Measurements from ENCODE around the gene PRICKLE2. TPM values are rescaled to one million over a fixed set of nuclear protein-coding genes. Genes with fewer than 3 reads are reported as not detected.

Gene PRICKLE2
- polyA plus RNA-seq, 1 donor (not counting 4 experiments of a cell fraction or from before 2014, with no cell fraction given), result 7.8 TPM

- Histone ChIP-seq H2AFZ (ENCODE audit: control insufficient read depth, low read length) (no peak overlapping the region), H3K4me2 (ENCODE audit: control insufficient read depth, extremely low read depth, insufficient read depth, low read depth, low read length) (no peak overlapping the region), H3K4me1 (ENCODE audit: control insufficient read depth, extremely low read depth, insufficient read depth, low read length) (peaks cover 4% of the 10 kb centered on the region), H3K9ac (ENCODE audit: control insufficient read depth, extremely low read depth, insufficient read depth, low read length) (no peak overlapping the region), H3K9me1 (ENCODE audit: control insufficient read depth, extremely low read depth, insufficient read depth, low read length) (no peaks in the 10 kb centered on the region), H3K4me3 (ENCODE audit: control insufficient read depth in 2 of 3, extremely low read depth in 1 of 3, insufficient read depth in 2 of 3, low read depth in 1 of 3, low read length in 3 of 3) (no peak overlapping the region), H3K27me3 (ENCODE audit: control insufficient read depth, extremely low read depth, insufficient read depth, low read length) (no peaks in the 10 kb centered on the region), H3K9me3 (ENCODE audit: control insufficient read depth, low read depth, low read length) (no peaks in the 10 kb centered on the region), H3K79me2 (ENCODE audit: control insufficient read depth, insufficient read depth, low read length) (no peaks in the 10 kb centered on the region), H4K20me1 (ENCODE audit: control insufficient read depth, extremely low read depth, insufficient read depth, low read length) (no peaks in the 10 kb centered on the region), H3K27ac (ENCODE audit: control insufficient read depth, insufficient read depth, low read length) (no peak overlapping the region), H3K36me3 (ENCODE audit: control insufficient read depth in 2 of 2, extremely low read depth in 1 of 2, insufficient read depth in 2 of 2, low read length in 2 of 2) (peaks cover 0 to 8% of the 10 kb centered on the region in 2 experiments)
- TF ChIP-seq EZH2 (IDR thresholded peaks at IDR 0.05; ENCODE audit: low read length), result no peak
- TF ChIP-seq, protein P1, sequence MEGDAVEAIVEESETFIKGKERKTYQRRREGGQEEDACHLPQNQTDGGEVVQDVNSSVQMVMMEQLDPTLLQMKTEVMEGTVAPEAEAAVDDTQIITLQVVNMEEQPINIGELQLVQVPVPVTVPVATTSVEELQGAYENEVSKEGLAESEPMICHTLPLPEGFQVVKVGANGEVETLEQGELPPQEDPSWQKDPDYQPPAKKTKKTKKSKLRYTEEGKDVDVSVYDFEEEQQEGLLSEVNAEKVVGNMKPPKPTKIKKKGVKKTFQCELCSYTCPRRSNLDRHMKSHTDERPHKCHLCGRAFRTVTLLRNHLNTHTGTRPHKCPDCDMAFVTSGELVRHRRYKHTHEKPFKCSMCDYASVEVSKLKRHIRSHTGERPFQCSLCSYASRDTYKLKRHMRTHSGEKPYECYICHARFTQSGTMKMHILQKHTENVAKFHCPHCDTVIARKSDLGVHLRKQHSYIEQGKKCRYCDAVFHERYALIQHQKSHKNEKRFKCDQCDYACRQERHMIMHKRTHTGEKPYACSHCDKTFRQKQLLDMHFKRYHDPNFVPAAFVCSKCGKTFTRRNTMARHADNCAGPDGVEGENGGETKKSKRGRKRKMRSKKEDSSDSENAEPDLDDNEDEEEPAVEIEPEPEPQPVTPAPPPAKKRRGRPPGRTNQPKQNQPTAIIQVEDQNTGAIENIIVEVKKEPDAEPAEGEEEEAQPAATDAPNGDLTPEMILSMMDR (optimal IDR thresholded peaks at IDR 0.05 in 1 of 3, IDR thresholded peaks at IDR 0.05 in 1 of 3, conservative IDR thresholded peaks at IDR 0.05 in 1 of 3; ENCODE audit: extremely low read depth in 1 of 3, insufficient read depth in 2 of 3, low read length in 3 of 3), result no peak
- DNase-seq (ENCODE audit: low read depth, low spot score), result no peak
- no peak for FAIRE-seq
- dilution Hi-C loops (cut with MboI; ENCODE audit: extremely low pct_ligation_motif_present, low sequenced_read_pairs), result no loop called here
These were observed 127.3 kb downstream of the PRICKLE2 start for GRCh38 chr3:64097920-64098319.

DNA sequence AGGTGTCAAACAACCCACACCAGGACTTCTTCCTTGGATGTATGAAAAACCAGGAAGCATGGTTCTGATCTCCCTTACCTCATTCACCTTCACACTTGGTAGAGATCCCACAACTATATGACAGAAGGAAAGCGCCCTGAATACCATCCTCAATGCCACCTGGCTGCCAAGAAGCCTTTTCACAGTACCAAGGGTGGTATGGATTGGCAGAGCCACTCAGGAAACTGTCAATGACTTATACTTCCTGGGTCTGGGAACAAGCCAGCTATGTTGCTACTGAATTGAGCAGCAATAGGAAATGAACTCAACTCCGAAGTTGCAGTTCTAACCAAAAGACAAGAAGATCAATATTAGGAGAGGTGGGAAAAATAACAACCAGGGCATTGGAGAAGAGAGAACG lies 129.5 kb downstream of the PRICKLE2 start:
- no peak for FAIRE-seq
- no peak for TF ChIP-seq EZH2 (IDR thresholded peaks at IDR 0.05; ENCODE audit: low read length)
- TF ChIP-seq, protein P1 (optimal IDR thresholded peaks at IDR 0.05 in 1 of 3, IDR thresholded peaks at IDR 0.05 in 1 of 3, conservative IDR thresholded peaks at IDR 0.05 in 1 of 3; ENCODE audit: extremely low read depth in 1 of 3, insufficient read depth in 2 of 3, low read length in 3 of 3), result no peak
- H3K27ac ChIP-seq (ENCODE audit: control insufficient read depth, insufficient read depth, low read length), result no peak overlapping the region
- H2AFZ ChIP-seq (ENCODE audit: control insufficient read depth, low read length), result no peak overlapping the region
- peaks cover 4% of the 10 kb centered on the region for H3K4me1 ChIP-seq (ENCODE audit: control insufficient read depth, extremely low read depth, insufficient read depth, low read length)
- no peak overlapping the region for H3K4me2 ChIP-seq (ENCODE audit: control insufficient read depth, extremely low read depth, insufficient read depth, low read depth, low read length)
- dilution Hi-C loops (cut with MboI; ENCODE audit: extremely low pct_ligation_motif_present, low sequenced_read_pairs), result no loop called here
- H3K27me3 ChIP-seq (ENCODE audit: control insufficient read depth, extremely low read depth, insufficient read depth, low read length), result no peaks in the 10 kb centered on the region
- peaks cover 0 to 8% of the 10 kb centered on the region in 2 experiments for H3K36me3 ChIP-seq (ENCODE audit: control insufficient read depth in 2 of 2, extremely low read depth in 1 of 2, insufficient read depth in 2 of 2, low read length in 2 of 2)
- no peaks in the 10 kb centered on the region for H3K79me2 ChIP-seq (ENCODE audit: control insufficient read depth, insufficient read depth, low read length)
- DNase-seq (ENCODE audit: low read depth, low spot score), result no peak
- H3K9me3 ChIP-seq (ENCODE audit: control insufficient read depth, low read depth, low read length), result no peaks in the 10 kb centered on the region
- no peaks in the 10 kb centered on the region for H4K20me1 ChIP-seq (ENCODE audit: control insufficient read depth, extremely low read depth, insufficient read depth, low read length)
- H3K9ac ChIP-seq (ENCODE audit: control insufficient read depth, extremely low read depth, insufficient read depth, low read length), result no peak overlapping the region
- no peak overlapping the region for H3K4me3 ChIP-seq (ENCODE audit: control insufficient read depth in 2 of 3, extremely low read depth in 1 of 3, insufficient read depth in 2 of 3, low read depth in 1 of 3, low read length in 3 of 3)
- no peaks in the 10 kb centered on the region for H3K9me1 ChIP-seq (ENCODE audit: control insufficient read depth, extremely low read depth, insufficient read depth, low read length)
